Activated CD4-positive, alpha-beta T cell treated with anti-CD3 and anti-CD28 coated beads, Interleukin-2, Interleukin-4, amounts not matched to agents 100 ng/mL and 50 ng/mL, durations not matched to agents 16 hours and 8 hours (primary cell): ENCODE data around the gene IGFBP5.

Experiments
- DNase-seq: peaks from one replicate; pipeline ENCODE4 v3.0.0-alpha.2; 2020; ENCODE audit warnings: low spot score

Gene IGFBP5, protein sequence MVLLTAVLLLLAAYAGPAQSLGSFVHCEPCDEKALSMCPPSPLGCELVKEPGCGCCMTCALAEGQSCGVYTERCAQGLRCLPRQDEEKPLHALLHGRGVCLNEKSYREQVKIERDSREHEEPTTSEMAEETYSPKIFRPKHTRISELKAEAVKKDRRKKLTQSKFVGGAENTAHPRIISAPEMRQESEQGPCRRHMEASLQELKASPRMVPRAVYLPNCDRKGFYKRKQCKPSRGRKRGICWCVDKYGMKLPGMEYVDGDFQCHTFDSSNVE

DNA sequence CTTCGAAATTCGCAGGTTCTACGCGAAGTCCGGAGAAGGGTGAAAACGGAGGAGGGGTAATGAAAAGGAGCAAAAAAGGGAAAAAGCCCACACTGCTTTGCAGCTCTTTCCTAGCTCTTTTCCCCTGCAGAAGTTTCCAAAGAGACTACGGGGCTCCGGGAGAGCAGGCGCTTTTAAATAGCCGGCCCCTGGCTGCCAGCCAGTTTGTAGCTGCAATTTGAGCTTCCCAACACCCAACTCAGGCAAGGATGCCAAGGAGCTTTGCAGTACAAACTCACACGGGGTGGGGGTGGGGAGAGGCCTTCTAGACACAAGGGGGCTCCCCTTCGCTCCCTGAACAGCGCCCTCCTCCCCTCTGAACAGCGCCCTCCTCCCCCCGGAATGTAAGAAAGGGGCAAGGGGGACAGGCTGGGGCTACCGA lies at the start of gene IGFBP5:
IGFBP5 (minus strand) TSS at position 149 of the 421 bp plus-strand sequence. CDS start 774 bp downstream, outside the sequence.
- DNase-seq = no peak

DNA sequence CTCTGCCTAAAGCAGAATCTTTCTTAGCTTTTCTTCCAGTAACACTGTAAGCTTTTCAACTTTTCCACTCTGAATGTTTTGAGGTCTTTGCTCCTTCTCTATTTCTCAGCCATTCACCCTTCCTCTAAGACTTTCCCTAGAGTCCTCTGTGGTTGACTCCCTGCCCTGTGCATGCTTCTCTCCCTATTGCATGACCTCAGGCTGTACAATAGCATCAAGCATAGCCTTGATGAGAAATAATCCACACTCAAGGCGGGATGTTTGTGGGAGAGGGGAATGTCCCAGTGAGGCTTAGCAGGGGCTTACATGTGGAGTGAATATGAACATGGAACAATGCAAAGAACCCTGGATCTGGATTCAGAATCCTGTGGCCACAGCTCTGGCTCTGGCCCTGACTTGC lies 48.4 kb upstream of the IGFBP5 start:
- DNase-seq = no peak

DNA sequence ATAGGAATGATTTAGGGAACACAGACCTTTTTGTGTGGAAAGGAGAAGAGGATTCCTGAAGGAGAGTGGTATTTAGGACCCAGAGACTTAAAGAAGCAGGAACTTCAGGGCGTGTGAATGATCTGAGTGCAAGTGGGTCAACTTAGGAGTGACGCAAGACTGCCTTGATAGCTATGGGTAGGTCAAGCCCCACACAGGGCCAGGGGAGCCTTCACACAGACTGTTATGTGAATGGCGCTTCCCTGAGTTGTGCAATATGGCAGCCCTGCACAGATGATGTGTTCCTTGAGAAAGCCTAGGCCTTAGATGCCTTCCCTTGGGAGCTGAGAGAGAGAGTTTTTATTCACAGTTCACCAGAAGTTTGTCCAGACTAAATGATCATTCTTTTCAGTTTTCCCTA lies 47.1 kb upstream of the IGFBP5 start:
- DNase-seq = no peak

DNA sequence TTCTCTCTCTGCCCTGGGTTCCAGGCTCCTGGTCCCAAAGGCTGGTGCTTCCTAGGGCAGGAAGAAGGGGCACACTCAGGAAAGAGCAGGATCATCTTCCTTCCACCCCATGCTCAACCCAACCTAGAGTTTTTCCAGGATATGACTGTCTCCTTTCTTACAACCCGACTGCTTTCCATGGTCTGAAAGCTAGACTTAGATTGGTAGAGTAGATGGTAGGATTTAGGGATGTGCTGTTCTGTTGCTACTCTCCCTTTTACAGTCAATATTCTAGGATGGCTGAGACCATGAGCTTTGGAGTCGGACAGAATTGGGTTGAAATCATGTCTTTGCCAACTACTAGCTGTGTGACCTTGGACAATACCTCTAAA lies 45.9 kb upstream of the IGFBP5 start:
- DNase-seq = no peak

DNA sequence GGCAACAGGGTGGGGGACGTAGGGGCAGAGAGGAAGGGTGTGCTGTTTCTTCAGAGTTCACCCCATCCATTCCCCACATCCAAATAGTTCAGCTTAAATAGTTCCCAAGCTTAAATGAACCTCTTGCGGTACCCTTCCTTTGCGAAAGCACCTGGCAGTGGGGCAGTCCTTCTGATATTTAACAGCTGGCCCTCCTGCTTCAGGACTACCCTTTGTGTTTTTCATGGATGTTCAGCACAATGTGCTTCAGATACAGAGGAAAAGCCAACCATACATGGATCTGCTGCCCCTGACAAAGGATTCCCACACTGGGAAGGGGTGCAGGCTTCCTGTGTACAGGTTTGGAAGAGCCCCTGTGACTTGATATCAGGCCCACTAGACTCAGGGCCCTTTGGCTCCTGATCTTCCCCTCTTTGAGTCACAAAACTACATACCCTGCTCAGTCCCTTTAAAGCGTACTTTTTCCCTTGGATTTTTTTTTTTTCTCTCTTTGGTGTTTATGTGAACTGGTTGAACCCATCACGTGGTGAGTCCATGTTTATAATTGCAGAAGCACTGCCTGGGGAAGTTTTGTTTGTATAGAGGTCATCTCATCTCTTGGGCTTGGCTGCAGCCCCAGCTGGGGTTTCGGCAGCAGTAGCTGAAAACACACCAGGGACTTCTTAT lies 45.3 kb upstream of the IGFBP5 start:
- DNase-seq = no peak

DNA sequence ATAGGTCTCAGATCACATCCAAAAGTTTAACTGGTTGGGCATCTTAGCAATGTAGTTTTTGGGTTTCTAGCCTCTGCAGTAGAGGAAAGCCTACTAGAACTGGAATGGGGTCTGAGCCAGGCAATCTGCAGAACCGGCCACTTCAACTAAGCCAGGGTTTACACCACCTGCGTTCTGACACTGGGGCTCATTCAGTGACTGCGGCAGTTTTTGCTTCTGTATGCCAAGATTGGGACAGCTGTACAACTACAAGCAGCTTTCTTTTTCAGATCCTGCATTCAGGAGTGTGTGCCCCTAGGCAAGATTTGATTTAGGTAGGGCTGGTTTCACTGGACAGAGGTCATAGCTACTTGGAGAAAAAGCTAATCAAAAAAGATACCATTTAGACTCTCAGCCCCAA lies 43.7 kb upstream of the IGFBP5 start:
- DNase-seq = no peak

GRCh38 chr2:216737676-216738075 lies 42.3 kb upstream of the IGFBP5 start:
- no peak for DNase-seq

- no peak for DNase-seq
These were observed 41.0 kb upstream of the IGFBP5 start for GRCh38 chr2:216736326-216736725.

DNA sequence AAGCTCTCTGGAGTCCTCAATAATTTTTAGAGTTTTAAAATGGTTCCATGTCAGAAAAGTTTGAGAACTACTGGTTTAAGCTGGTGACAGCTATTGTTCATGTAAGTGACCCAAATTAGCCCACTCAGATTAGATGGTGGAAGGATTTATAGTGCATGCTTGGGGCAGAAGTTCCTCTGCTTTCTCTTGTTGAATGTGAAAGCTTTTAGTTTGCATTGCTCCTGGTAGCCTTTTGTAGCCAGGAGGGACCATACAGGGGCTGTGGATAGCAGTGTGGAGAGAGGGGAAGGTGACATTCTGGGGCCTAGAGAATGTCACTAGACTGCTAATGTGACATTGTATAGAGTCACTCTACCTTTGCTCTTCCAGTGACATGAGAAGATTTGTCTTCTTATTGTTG lies 40.3 kb upstream of the IGFBP5 start:
- no peak for DNase-seq

- DNase-seq = no peak
These were observed 39.7 kb upstream of the IGFBP5 start for GRCh38 chr2:216735086-216735485.

GRCh38 chr2:216733046-216733445 lies 37.7 kb upstream of the IGFBP5 start:
- DNase-seq = no peak

DNA sequence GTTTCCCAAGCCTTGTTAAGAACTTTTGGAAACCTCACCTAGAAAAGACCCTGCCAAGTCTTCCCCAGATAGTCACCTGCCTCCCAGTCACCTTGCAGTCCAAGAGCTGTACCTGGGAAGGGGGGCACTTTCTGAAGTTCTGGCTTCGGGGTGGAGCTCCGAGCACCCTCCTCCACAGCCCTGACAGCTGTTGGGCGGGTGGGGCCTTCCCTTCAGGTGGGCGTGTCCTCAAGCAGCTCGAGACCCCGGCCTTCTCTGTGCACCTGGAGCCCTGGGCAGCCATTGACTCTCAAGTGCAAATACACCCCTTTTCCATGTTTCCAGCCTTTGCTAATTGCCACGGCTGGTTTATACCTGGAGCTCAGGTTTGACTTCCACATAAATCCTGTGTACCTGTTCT lies 37.0 kb upstream of the IGFBP5 start:
- no peak for DNase-seq

- no peak for DNase-seq
These were observed 36.1 kb upstream of the IGFBP5 start for GRCh38 chr2:216731465-216731864.

DNA sequence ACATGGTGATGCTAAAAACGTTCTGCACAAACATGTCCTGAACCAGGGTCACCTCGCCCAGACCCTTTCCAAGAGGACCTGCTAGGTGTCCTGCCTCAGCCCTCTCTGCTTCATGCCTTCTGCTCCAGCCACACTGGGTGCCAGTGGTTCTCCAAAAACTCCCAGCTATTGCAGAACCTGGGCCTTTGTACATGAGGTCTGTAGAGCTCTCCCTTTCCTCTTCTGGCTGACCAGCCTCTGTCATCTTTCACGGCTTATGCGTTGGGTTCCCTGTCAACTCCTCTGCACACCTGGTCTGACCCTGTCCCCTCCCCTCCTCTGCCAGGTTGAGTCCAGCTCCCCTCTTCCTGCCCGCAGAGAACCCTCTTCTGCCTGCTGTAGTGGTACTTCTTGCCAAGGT lies 35.5 kb upstream of the IGFBP5 start:
- DNase-seq = no peak

DNA sequence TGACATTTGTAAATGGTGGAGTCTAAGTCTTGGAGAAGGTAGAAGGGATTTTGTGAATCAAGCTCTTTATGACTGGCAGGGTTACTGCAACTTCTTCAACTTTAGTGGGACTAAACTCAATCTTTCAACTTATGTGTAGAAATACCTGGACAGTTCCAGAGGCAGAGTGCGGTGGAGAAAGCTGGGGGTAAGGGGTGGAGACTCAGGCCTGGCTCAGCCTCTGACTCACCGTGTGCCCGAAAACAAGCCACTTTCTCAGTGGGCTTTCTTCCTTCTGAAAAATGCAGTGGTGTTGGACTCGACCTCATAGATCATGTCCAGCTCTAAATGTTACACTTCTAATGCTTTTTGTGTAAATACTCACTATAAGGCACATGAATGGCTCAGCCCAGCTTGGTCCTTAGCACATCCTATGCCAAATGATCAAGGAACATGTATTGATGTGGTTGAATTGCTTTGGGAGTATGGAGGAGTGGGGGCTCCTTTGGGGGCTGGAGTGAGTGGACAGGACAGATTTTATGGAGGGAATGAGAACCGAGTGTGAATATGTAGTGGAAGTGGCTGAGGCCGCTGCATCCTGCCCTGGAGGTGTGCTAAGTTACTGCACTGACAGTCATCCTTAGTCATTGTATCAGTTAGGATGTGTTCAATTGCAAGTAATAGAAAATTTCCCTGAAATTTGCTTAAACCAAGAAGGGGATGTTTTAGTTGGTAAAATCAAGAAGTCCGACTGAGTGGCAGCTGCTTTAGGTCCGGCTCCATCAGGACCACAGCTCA lies 32.2 kb upstream of the IGFBP5 start:
- no peak for DNase-seq

- no peak for DNase-seq
These were observed 28.8 kb upstream of the IGFBP5 start for GRCh38 chr2:216724190-216724589.

- DNase-seq = no peak
These were observed 25.8 kb upstream of the IGFBP5 start for GRCh38 chr2:216721141-216721540.

DNA sequence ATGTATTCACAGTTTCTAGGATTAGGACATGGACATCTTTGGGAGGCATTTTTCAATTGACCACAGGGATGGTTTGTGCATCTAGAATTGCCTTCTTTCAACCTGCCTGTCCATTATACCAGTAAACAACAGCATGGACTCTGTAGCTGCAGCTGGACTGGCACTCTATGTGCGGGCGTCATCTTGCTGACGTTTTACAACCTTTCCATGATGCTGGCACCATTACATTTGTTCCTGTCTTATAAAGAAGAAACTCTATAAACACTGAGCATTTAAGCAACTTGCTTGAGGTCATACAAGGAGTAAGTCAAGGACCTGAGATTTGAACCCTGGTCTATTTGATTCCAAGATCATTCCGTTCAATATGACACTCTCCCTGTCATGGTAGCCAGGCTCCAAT lies 25.4 kb upstream of the IGFBP5 start:
- DNase-seq = no peak

DNA sequence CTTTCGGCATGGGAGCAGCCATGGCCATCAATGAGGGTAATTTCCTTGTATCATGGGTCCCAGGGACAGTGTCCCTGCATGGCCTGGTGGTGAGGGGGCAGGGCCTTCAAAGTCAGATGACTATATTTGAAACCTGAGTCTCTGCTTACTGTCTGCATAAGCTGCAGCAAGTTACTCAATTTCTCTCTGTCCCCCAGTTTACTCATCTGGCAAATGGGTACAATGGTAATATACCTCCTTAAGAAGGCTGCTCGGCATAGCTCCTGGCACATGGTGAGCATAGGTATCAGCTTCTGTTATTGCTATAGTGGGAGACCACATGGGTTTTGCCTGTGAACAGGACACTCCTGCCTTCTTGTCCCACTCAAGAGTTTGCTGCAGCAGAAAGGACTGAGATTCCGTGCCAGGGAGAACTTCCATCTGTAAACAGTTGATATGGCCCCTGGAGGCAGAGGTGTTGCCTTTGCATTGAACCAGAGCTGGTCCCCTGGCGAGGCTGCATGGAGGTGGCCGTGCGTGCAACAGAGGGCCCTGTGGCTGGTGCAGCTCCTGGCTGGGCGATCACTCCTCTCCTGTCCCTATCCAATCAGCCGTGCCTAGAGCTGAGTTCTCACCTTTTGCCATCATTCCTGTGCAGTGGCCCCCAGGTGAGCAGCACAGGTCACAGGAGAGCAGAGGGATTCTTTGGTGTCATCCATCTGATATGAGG lies 22.7 kb upstream of the IGFBP5 start:
- DNase-seq = no peak

DNA sequence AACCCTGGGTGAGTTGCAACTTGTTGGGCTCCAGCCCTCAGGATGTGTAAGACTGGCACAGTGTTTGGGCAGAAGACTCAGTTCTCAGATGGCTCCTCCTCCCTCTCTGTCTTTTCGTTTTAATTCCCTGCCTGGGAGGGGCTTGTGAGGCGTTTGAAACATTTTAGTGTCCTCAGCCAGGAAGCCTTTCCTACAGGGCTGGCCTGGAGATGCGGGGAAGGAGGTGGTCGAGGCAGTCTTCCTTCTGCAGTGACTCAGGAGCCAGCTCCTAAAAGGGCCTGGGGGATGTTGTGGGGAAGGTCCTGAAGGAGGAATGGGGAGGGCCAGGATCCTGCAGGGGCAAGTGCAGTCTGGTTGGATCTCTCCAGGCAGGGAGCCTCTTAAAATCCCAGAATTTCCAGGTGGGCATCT lies 22.1 kb upstream of the IGFBP5 start:
- no peak for DNase-seq

- no peak for DNase-seq
These were observed 20.8 kb upstream of the IGFBP5 start for GRCh38 chr2:216716109-216716508.

- no peak for DNase-seq
These were observed 20.1 kb upstream of the IGFBP5 start for GRCh38 chr2:216715402-216715974.
